Mononuclear cell (primary cell): ENCODE measurements around the gene CYP26C1. TPM values are rescaled to one million over a fixed set of nuclear protein-coding genes. Genes with fewer than 3 reads are reported as not detected.

Experiments used
- H3K27me3 ChIP-seq: 2 replicates; pipeline ENCODE4 v1.6.0; 2011; ENCODE audit warnings: low read length, control low read depth; ENCODE audit not compliant: insufficient read depth
- H3K4me1 ChIP-seq: 2 replicates; pipeline ENCODE4 v1.5.1; 2011; ENCODE audit warnings: mild to moderate bottlenecking, low read length, control low read depth; ENCODE audit not compliant: insufficient read depth
- H3K4me3 ChIP-seq: 2 replicates; pipeline ENCODE4 v1.5.1; 2011; ENCODE audit warnings: mild to moderate bottlenecking, low read length, moderate library complexity
- H3K9me3 ChIP-seq: 2 replicates; pipeline ENCODE4 v1.5.1; 2011; ENCODE audit warnings: low read depth, mild to moderate bottlenecking, control low read depth, low read length
- total RNA-seq: library from RNA; depleted of rRNA; stranded (reverse); fragments of >200 nt; gene quantifications from one replicate; pipeline ENCODE4 v1.2.3, GENCODE V29; 2012

Gene CYP26C1
- total RNA-seq, 1 donor: not detected

DNA sequence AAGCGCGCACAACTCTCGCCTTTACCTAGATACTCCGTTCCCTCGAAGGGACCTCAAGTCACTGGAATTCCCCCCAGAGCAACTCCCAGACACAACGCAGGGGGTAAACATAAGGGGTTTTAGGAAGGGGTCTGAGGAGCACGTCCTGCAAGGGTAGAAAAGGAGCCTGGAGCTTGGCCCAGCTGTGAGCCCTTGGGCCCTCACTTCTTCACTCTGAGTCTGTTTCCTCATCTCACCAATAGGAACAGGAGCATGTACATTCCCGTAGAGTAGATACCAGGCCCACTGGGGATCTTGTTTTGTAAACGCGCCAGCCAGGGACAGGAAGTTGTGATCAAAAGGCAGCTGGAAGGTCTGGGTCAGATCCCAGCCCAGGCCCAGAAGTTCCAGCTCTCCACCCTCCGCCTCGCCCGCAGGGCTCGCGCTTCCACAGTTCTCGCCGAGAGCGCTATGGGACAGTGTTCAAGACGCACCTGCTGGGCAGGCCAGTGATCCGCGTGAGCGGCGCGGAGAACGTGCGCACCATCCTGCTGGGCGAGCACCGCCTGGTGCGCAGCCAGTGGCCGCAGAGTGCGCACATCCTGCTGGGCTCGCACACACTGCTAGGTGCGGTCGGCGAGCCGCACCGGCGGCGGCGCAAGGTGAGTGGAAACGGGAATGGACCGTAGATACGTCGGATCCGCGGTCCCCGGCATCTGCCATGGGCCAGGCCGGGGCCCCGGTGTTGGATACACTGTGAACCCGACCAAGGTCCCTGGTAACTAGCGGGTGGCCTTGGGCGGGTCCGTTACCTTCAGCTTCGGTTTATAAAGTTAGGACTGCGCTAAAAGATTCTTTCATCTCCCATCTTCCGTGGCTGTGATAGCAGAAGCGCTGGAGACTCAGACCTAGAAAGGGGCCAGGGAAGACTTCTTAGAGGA, 1.3 kb downstream of the CYP26C1 start:
- Histone ChIP-seq H3K4me1 (peaks cover 21% of the 10 kb centered on the region), H3K9me3 (no peaks in the 10 kb centered on the region), H3K4me3 (no peak overlapping the region), H3K27me3 (peaks cover 65% of the 10 kb centered on the region)

DNA sequence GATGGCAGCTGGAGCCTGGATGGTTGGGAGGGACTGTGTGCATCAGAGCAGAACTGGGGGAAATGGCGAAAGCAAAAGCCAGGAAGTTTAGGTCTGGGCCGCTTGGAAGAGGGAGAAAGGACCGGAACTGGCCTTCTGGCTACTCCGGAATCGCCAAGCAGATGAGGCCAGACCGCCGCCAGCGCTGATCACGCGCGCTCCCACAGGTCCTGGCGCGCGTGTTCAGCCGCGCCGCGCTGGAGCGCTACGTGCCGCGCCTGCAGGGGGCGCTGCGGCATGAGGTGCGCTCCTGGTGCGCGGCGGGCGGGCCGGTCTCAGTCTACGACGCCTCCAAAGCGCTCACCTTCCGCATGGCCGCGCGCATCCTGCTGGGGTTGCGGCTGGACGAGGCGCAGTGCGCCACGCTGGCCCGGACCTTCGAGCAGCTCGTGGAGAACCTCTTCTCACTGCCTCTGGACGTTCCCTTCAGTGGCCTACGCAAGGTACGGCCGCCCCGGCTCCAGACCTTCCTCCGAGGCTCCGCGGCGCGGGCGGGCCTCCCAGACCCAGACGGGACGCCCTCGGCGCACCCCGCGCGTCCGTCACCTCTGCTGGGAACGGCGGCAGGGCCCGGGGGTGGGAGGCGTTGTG, 2.0 kb downstream of the CYP26C1 start:
- H3K4me1 ChIP-seq: peaks cover 21% of the 10 kb centered on the region
- no peak overlapping the region for H3K4me3 ChIP-seq

DNA sequence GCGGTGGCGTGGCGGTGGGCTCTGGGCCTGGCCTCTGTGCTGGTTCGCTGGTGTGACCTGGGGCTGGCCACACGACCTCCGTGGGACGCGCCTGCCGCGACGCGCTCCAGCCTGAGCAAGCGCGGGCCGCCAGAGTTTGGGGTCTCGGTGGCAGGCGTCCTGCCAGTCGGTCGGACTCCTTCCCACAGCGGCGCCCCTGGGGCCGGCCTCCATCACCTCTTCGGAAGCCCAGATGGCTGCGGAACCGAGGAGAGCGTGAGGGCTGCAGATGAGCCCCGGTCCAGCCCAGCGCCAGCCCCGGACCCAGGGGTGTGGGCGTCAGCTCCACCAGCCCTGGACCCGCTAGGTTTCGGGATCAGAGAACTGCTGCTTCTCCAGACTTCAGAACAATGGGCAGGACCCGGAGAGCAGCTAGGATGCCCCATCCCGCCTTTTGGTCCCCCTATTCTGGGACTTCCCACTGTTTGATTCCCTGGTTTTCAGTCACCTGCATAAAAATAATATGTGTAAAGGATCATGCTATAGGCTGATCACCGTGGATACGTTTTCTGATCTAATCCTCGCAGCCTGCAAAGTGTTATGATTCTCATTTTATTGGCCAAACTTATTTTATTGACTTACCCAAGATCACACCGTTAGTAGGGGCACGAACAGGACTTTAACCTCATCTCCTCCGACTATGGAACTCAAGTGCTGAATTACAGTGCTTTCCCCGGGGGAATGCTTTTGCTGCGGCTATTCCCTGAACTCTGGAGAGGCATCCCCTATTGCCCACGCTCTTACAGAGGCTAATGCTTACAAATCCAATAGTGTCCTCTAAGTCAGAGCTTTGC, 2.8 kb downstream of the CYP26C1 start:
- Histone ChIP-seq H3K9me3 (no peaks in the 10 kb centered on the region), H3K4me1 (peaks cover 21% of the 10 kb centered on the region), H3K27me3 (peaks cover 80% of the 10 kb centered on the region), H3K4me3 (no peak overlapping the region)

More for the DNA sequence above, 2.0 kb downstream of the CYP26C1 start:
- Histone ChIP-seq H3K9me3 (no peaks in the 10 kb centered on the region), H3K27me3 (peaks cover 73% of the 10 kb centered on the region)

DNA sequence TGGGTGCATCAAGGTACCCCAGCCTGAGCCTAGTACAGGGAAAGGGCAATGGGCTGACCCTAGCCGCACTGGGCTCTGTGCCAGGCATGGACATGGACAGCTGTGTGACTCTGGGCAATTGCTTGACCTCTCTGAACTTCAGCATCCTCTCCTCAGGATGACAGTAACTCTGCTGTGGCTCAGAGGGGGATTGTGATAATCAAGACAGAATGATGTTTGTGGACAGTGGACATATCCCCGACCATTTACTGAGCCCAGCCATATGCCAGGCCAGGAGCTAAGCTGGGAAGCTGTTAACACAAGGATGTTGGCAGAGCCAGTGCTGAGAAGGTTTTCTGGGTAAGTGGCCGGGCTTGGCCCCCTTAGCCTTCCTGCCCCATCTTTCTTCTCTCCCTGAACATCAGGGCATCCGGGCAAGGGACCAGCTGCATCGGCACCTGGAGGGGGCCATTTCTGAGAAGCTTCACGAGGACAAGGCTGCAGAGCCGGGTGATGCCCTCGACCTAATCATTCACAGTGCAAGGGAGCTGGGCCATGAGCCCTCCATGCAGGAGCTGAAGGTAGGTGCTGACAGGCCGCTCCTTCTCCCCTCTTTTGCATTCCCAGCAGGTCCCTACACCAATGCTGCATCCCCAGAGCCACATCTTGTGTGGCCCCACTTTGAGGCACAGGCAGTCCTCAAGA, 3.5 kb downstream of the CYP26C1 start:
- no peak overlapping the region for H3K4me3 ChIP-seq
- H3K9me3 ChIP-seq: no peaks in the 10 kb centered on the region
- peaks cover 88% of the 10 kb centered on the region for H3K27me3 ChIP-seq
- H3K4me1 ChIP-seq: peaks cover 21% of the 10 kb centered on the region

DNA sequence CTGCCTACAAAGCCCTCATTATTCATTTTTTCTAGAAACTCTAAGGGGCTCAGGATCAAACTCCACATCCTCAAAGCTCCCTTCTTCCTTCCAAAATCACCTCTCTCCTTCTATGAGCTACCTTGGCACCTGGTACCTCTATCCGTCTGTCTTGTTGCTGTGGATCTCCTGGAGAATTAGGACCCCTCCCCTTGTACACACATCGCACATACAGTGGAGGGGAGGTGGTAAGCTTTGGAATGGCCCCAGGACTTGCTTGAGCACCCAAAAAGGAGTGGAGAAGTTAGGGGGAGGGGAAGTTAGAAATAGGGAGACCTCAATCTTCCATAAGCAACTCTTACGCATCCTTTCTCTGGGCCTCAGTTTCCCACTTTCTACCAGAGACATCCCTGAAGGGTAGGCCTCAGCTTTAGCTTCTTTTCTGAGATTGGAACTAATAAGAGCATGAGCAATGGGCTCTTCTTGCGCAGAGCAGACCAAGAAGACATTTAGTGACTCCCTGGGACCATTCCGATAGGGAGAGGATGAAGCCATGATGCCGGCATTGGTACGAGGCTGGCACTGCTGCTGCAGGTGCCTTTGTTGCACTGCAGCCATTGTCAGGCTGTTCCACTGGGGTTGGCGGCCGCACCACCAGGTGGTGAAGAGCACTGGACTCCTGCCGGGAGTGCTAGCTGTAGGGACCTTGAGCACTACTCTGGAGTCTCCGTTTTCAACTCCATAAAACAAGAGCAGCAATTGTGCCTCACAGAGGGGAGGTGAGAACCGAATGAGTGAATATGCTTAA, 4.5 kb downstream of the CYP26C1 start:
- Histone ChIP-seq H3K4me3 (no peak overlapping the region), H3K4me1 (peaks cover 21% of the 10 kb centered on the region), H3K9me3 (no peaks in the 10 kb centered on the region), H3K27me3 (peaks cover 88% of the 10 kb centered on the region)

DNA sequence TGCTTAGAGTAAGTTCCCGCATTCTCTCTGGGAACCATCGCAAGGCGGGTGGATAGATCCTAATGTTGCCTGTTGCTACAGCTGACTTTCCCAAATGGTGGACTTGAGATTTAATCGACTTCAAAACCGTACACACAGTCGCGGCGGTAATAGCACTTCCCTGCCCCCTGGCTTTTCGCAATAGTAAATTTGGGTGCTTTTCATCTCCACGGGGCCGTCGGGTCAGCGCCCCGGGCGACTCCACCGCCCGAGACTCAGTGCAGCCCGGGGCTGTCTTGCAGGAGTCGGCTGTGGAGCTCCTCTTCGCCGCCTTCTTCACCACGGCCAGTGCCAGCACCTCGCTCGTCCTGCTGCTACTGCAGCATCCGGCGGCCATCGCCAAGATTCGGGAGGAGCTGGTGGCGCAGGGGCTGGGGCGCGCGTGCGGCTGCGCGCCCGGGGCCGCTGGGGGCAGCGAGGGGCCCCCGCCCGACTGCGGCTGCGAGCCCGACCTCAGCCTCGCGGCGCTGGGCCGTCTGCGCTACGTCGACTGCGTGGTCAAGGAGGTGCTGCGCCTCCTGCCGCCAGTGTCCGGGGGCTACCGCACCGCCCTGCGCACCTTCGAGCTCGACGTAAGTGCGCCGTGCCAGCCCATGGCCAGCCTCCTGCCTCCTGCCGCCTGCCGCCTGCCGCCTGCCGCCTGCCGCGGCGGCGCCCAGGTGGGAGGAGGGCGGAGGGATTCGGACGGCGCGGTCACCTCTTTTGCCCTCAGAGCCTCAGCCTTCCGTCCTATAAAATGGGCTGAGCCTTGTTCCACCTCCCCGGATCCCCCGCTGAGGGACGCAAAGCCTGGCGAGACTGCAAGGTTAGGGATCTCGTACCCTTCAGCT, 5.3 kb downstream of the CYP26C1 start:
- peaks cover 88% of the 10 kb centered on the region for H3K27me3 ChIP-seq
- no peak overlapping the region for H3K4me3 ChIP-seq

DNA sequence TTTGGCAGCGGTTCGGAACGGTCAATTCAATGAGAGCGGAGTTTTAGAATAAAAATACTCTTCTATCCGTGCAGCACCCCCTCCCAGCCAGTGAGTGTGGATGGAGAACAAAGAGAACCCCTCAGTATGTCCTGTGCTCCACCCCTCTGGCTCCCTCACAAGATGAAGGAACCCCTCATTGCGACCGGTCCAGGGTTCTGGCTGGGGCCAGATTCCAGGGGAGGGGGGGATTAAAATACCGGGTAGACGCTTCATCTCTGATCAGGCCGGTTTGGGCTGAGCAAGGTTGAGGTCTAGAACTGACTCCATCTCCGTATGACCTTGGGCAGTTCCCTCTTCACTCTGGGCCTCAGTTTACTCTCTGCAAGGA, 5.9 kb downstream of the CYP26C1 start:
- no peaks in the 10 kb centered on the region for H3K9me3 ChIP-seq
- H3K27me3 ChIP-seq: peaks cover 86% of the 10 kb centered on the region
- H3K4me3 ChIP-seq: no peak overlapping the region
- peaks cover 14% of the 10 kb centered on the region for H3K4me1 ChIP-seq

More for the DNA sequence above, 5.3 kb downstream of the CYP26C1 start:
- peaks cover 20% of the 10 kb centered on the region for H3K4me1 ChIP-seq
- no peaks in the 10 kb centered on the region for H3K9me3 ChIP-seq

DNA sequence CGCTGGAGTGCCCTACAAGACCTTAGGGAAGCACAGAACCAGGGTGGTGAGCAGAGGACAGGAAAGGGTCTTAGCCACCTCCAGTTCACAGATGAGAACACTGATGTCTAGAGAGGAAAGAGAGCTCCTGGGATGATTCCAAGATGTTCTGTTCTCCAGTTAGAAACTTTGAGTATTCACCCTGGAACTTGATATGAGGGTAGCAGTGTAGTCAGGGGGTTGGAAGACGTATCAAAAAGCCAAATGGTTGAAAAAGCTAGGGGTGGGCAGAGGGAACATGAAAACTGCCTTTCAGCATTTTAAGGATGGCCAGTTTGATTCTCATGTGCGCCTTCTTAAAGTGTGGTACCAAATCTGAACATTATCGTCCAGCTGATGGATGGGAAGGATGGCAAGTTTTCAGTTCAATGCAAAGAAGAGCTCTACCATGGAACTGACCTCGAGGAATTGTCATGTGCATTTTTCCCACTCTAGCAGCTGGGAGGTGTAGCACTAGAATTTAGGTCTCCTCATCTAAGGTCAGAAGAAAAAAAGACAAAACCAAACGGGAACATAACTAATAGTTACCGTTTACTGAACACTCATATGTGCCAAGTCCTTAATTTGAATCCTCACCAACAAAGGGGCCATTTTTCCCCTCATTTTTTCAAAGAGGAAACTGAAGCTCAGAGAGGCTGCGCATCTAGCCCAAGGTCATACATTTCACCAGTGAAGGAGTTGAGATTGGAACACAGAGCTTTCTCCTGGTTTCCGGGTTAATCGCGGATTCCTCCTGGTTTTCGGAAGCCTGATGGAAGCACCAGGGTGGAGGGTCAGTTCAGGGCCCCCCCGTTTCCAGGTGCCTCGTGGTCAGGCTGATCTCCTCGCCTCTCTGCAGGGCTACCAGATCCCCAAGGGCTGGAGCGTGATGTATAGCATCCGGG, 7.1 kb downstream of the CYP26C1 start:
- no peak overlapping the region for H3K4me3 ChIP-seq
- peaks cover 13% of the 10 kb centered on the region for H3K4me1 ChIP-seq
- H3K9me3 ChIP-seq: no peaks in the 10 kb centered on the region
- H3K27me3 ChIP-seq: peaks cover 89% of the 10 kb centered on the region

DNA sequence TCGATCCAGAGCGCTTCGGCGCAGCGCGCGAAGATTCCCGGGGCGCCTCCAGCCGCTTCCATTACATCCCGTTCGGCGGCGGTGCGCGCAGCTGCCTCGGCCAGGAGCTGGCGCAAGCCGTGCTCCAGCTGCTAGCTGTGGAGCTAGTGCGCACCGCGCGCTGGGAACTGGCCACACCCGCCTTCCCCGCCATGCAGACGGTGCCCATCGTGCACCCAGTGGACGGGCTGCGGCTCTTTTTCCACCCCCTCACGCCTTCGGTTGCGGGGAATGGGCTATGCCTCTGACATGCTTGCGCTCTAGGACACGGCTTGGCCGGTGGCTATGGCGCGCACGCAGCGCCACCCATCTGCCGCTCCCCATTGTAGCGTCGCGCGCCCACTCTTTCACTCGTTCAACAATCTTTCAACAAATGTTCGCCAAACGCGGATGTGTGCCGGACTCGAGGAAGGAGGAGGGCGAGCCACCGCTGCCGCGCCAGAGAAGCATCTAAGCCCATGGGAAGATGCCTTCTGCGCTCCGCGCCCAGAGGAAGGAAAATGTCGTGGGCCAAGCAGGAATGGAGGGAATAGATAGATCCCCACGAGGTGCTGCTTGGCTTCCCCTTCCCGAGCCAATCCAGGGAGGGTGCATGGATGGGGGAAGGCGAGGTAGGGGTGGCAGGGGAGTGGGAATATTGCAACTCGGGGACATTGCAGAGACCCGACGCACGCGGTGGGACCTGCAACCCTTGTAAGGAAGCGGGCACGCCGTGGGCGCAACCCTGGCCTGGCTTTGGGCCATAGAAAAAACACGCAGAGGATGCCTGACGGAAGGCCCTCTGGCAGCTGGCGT, 8.0 kb downstream of the CYP26C1 start:
- Histone ChIP-seq H3K4me3 (no peak overlapping the region), H3K9me3 (no peaks in the 10 kb centered on the region), H3K27me3 (peaks cover 91% of the 10 kb centered on the region), H3K4me1 (peaks cover 20% of the 10 kb centered on the region)

DNA sequence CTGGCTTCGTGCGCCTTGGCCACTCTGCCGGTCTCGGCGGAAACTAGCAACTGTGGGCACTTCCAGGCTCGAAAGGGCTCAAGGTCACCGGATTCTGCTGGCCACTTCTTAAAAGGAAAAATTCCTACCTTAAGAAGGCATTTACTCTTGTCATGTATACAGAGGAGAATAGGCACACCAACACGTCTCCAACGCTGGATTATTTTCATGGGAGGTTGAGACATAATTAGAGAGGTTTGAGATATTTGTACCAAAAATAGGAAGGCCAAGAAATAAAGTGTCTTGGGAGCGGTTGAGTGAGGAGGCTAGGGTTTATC, 8.6 kb downstream of the CYP26C1 start:
- Histone ChIP-seq H3K4me1 (peaks cover 25% of the 10 kb centered on the region), H3K27me3 (peaks cover 92% of the 10 kb centered on the region), H3K4me3 (no peak overlapping the region), H3K9me3 (no peaks in the 10 kb centered on the region)

DNA sequence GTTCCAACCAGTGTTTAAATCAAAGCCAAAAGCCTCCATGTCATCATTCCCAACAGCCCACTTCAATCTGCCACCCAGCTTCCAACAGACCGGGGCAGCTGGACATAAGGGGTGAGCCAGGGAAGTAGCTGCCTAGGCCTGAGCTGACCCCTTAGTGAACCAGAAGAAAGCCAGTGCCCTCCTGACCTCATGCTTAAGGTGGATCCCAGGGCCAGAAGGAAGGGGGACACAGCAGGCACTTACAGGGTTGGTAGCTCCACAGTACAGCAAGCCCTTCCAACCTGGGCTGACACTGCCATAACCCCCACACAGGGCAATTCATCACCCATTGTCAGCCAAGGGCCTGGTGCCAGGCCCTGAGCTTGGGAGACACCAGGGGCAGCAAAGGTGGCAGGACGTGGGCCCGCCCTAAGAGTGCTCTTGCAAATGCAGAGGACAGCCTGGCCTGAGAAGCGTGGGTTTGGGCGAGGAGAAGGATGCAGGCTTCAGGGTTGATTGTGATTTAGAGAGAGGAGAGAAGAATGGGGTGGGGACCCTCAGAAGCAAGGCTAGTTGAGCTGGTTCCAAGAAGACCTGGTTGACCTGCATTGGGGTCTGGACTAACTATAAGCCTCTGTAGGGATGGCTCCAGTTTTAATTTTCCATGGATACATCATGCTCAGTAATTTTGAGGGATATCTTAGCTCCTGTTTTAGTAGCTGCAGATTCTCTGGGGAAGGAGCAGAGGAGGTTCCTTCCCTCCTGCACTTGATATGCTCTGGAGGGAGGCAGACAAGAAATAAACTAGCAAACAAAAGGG, 10.0 kb downstream of the CYP26C1 start:
- Histone ChIP-seq H3K4me1 (peaks cover 34% of the 10 kb centered on the region), H3K27me3 (peaks cover 92% of the 10 kb centered on the region), H3K9me3 (no peaks in the 10 kb centered on the region), H3K4me3 (no peak overlapping the region)
